ENCODE results near the gene FAM171A1. TPM values are rescaled to one million over a fixed set of nuclear protein-coding genes. Genes with fewer than 3 reads are reported as not detected.

The FAM171A1 gene
- total RNA-seq, 1 donor from 2014 or later, result 73.6 TPM

GRCh38 chr10:15259136-15259535 is 112.0 kb downstream of the FAM171A1 start:
- Mint-ChIP-seq H3K4me1 (peaks cover 10% of the 10 kb centered on the region), H3K27ac (no peak overlapping the region), H3K9me3 (no peaks in the 10 kb centered on the region), H3K27me3 (ENCODE audit: low read depth) (no peaks in the 10 kb centered on the region), H3K36me3 (no peaks in the 10 kb centered on the region), H3K4me3 (no peak overlapping the region)
- no peak for DNase-seq (ENCODE audit: low spot score in 2 of 2, unreplicated experiment in 2 of 2)
- no peak for TF ChIP-seq CTCF (IDR thresholded peaks at IDR 0.05; ENCODE audit: unreplicated experiment)

- no peak for TF ChIP-seq CTCF (IDR thresholded peaks at IDR 0.05; ENCODE audit: unreplicated experiment)
- H3K9me3 Mint-ChIP-seq, result no peaks in the 10 kb centered on the region
- no peaks in the 10 kb centered on the region for H3K27me3 Mint-ChIP-seq (ENCODE audit: low read depth)
- H3K4me3 Mint-ChIP-seq, result no peak overlapping the region
- peaks cover under 1% of the 10 kb centered on the region for H3K36me3 Mint-ChIP-seq
- no peak overlapping the region for H3K27ac Mint-ChIP-seq
- DNase-seq (ENCODE audit: low spot score in 2 of 2, unreplicated experiment in 2 of 2), result no peak
- H3K4me1 Mint-ChIP-seq, result peaks cover 10% of the 10 kb centered on the region
Measured at GRCh38 chr10:15258255-15258654, 112.8 kb downstream of the FAM171A1 start.

GRCh38 chr10:15255961-15256360 is 115.1 kb downstream of the FAM171A1 start:
- H3K9me3 Mint-ChIP-seq, result no peaks in the 10 kb centered on the region
- no peak for TF ChIP-seq CTCF (IDR thresholded peaks at IDR 0.05; ENCODE audit: unreplicated experiment)
- H3K4me3 Mint-ChIP-seq, result no peak overlapping the region
- H3K36me3 Mint-ChIP-seq, result peaks cover 10% of the 10 kb centered on the region
- no peaks in the 10 kb centered on the region for H3K27me3 Mint-ChIP-seq (ENCODE audit: low read depth)
- no peak for DNase-seq (ENCODE audit: low spot score in 2 of 2, unreplicated experiment in 2 of 2)
- H3K4me1 Mint-ChIP-seq, result peaks cover 10% of the 10 kb centered on the region
- no peak overlapping the region for H3K27ac Mint-ChIP-seq

- peak overlapping the region; percentile 47 for H3K27ac Mint-ChIP-seq
- H3K4me3 Mint-ChIP-seq, result no peak overlapping the region
- H3K4me1 Mint-ChIP-seq, result peaks cover 10% of the 10 kb centered on the region
- no peaks in the 10 kb centered on the region for H3K27me3 Mint-ChIP-seq (ENCODE audit: low read depth)
- no peak for DNase-seq (ENCODE audit: low spot score in 2 of 2, unreplicated experiment in 2 of 2)
- TF ChIP-seq CTCF (IDR thresholded peaks at IDR 0.05; ENCODE audit: unreplicated experiment), result no peak
- peaks cover 19% of the 10 kb centered on the region for H3K36me3 Mint-ChIP-seq
- H3K9me3 Mint-ChIP-seq, result no peaks in the 10 kb centered on the region
Measured at GRCh38 chr10:15254808-15255648, 116.1 kb downstream of the FAM171A1 start.

GRCh38 chr10:15253951-15254807 is 116.9 kb downstream of the FAM171A1 start:
- no peak for DNase-seq (ENCODE audit: low spot score in 2 of 2, unreplicated experiment in 2 of 2)
- Mint-ChIP-seq H3K4me1 (peaks cover 10% of the 10 kb centered on the region), H3K27ac (peak overlapping the region; percentile 47), H3K9me3 (no peaks in the 10 kb centered on the region), H3K27me3 (ENCODE audit: low read depth) (no peaks in the 10 kb centered on the region), H3K36me3 (peaks cover 21% of the 10 kb centered on the region), H3K4me3 (no peak overlapping the region)
- no peak for TF ChIP-seq CTCF (IDR thresholded peaks at IDR 0.05; ENCODE audit: unreplicated experiment)

Data from mesothelial cell of epicardium (in vitro differentiated cells).